ENCODE measurements around the gene TP63. TPM values are rescaled to one million over a fixed set of nuclear protein-coding genes. Genes with fewer than 3 reads are reported as not detected.
"Not testable (repeated sequence)": the region's sequence is repeated elsewhere in the genome, so short reads cannot be mapped to it uniquely, and the experiment has no call there.

TP63 gene
- total RNA-seq, 2 donors from 2014 or later = 0.06 to 0.68 TPM

- not testable (repeated sequence) for ATAC-seq; DNase-seq (ENCODE audit: low spot score in 2 of 2); H3K27ac Mint-ChIP-seq
- peaks cover 13 to 16% of the 10 kb centered on the region in 2 donors for H3K36me3 Mint-ChIP-seq
- peaks cover 23 to 26% of the 10 kb centered on the region in 2 donors for H3K9me3 Mint-ChIP-seq
Measured at GRCh38 chr3:189612641-189613040, 18.5 kb upstream of the TP63 start.

- Mint-ChIP-seq H3K27ac (no peak overlapping the region), H3K36me3 (peaks cover 13 to 16% of the 10 kb centered on the region in 2 donors), H3K9me3 (peaks cover 23 to 26% of the 10 kb centered on the region in 2 donors)
- no peak for DNase-seq (ENCODE audit: low spot score in 2 of 2)
- ATAC-seq = no peak
Measured at GRCh38 chr3:189613122-189613521, 18.1 kb upstream of the TP63 start.

DNA sequence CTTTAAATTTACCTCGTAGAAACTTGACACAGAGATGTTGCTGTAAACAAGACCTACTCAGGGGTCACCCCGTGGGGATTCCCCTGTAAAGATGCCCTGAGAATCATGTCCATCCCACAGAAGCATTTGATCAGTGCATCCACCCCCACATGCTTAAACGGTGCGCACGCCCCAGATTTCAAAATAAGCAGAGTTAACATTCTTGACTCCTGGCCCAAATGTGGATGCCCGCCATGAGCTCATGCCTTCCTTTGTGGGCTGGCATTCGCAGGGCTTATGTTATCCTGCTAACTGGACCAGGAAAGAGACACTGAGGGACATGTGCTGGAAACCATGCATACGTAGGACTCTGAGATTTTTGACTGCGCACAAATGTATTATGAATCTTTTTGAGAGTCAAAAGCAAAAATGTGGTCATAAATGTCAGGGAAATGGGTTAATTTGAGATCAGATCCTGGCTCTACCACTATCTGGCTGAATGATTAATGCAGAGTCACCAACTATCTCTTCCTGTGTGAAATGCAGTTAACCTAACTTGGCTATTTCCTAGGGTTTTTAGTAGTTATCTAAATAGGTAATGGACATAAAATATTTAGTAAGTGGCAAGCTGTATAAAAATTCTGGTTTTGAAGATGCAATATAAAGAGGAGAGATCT, 9.1 kb upstream of the TP63 start:
- Mint-ChIP-seq H3K27ac (no peak overlapping the region), H3K9me3 (peaks cover 0 to 4% of the 10 kb centered on the region in 2 donors), H3K36me3 (no peaks in the 10 kb centered on the region)
- no peak for DNase-seq (ENCODE audit: low spot score in 2 of 2)
- peak; percentile 50 to 66 for ATAC-seq

GRCh38 chr3:189622629-189623028, 8.6 kb upstream of the TP63 start:
- no peak for DNase-seq (ENCODE audit: low spot score in 2 of 2)
- Mint-ChIP-seq H3K27ac (no peak overlapping the region), H3K36me3 (no peaks in the 10 kb centered on the region), H3K9me3 (peaks cover 0 to 4% of the 10 kb centered on the region in 2 donors)
- no peak for ATAC-seq

- ATAC-seq (peak in 1 of 2 donors; percentile 46), DNase-seq (ENCODE audit: low spot score in 2 of 2) (no peak)
- no peak overlapping the region for H3K27ac Mint-ChIP-seq
- H3K9me3 Mint-ChIP-seq = peaks cover 0 to 4% of the 10 kb centered on the region in 2 donors
- H3K36me3 Mint-ChIP-seq = no peaks in the 10 kb centered on the region
Measured at GRCh38 chr3:189624130-189624529, 7.1 kb upstream of the TP63 start.

DNA sequence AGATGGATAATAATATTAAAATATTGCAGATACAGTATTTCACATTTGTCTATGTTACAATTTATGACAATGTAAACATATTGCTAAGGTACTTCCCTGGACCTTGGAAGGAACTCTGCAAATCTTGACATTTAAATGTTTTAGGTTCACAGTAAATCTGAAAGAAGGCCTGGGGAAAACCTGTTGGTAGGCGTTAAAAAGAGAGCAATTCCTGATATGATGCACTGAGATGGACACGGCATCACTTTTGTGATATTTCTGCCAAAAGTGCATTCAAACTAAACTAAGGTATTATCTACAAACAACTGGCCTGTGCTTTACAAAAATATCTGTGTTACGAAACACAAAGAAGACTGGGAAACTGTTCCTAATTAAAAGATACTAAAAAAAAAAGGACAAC, 6.1 kb upstream of the TP63 start:
- Mint-ChIP-seq H3K27ac (no peak overlapping the region), H3K9me3 (no peaks in the 10 kb centered on the region)

GRCh38 chr3:189625572-189625971, 5.6 kb upstream of the TP63 start:
- no peaks in the 10 kb centered on the region for H3K9me3 Mint-ChIP-seq
- ATAC-seq = no peak
- no peak for DNase-seq (ENCODE audit: low spot score in 2 of 2)

More for the DNA sequence above, 6.1 kb upstream of the TP63 start:
- DNase-seq (ENCODE audit: low spot score in 2 of 2) = no peak
- no peak for ATAC-seq
- no peaks in the 10 kb centered on the region for H3K36me3 Mint-ChIP-seq

GRCh38 chr3:189626286-189626685, 4.9 kb upstream of the TP63 start:
- Mint-ChIP-seq H3K36me3 (no peaks in the 10 kb centered on the region), H3K9me3 (no peaks in the 10 kb centered on the region), H3K27ac (no peak overlapping the region)
- peak in 1 of 2 donors; percentile 26 for ATAC-seq
- DNase-seq (ENCODE audit: low spot score in 2 of 2) = no peak

More at GRCh38 chr3:189625572-189625971, 5.6 kb upstream of the TP63 start:
- no peak overlapping the region for H3K27ac Mint-ChIP-seq
- no peaks in the 10 kb centered on the region for H3K36me3 Mint-ChIP-seq

DNA sequence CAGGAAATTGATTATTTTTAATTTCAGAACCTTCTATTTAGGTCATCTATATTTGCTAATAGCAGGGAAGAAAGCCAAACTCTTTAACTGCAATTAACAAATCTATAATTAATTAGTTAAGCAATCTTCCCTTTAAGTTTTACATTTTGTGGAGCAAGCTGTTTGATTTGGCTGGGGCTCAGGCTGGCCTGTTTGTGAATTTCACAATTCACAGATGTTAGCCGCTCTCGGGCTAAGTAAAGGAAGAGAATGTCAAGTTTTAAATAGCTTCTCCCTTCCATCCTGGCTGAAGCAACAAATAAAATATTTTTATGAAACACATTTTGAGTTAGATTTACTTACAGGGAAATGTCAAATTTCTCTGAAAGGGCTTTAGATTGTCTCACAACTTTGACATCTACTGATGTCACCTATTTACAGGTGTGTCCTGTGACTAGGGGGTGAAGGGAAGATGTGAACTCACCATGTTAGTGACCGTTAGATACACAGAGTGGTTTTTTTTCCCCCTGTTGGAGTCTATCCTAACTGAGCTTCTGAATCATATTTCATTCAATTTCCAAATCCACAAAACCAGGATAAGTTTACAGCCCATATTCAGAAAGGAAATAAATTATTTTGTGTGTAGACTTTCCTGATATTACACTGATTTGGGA, 1.3 kb upstream of the TP63 start:
- H3K9me3 Mint-ChIP-seq = no peaks in the 10 kb centered on the region
- DNase-seq (ENCODE audit: low spot score in 2 of 2) = no peak
- no peak overlapping the region for H3K27ac Mint-ChIP-seq
- ATAC-seq = no peak
- H3K36me3 Mint-ChIP-seq = no peaks in the 10 kb centered on the region

DNA sequence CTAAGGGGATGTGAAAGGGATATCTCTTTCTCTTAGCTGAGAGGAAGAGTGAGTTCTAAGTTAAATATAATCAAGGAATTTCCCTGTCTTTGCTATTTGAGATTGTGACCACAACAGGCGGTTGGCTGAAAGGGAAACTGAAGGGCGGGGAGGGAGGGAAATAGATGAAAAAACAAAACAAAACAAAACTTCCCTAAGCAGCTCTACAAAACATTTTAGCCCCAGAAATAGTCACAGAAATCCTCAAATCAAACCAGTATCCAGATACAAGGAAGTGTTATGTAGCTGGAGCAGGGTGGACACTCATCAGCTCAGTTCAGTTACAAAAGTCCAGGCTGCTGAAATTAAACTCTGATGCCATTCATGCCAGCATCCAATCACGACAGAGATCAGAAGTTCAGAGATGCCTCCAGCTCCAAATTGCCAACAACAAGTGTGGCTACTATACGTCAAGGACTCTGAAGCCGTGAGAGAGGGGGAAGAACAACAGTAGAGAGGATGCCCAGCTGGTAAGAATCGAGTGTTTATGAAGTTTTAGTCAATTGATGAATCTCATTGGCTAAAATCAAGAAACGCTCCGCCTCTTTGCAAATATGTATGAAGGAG, 319 bp upstream of the TP63 start:
- no peak for ATAC-seq
- no peaks in the 10 kb centered on the region for H3K9me3 Mint-ChIP-seq
- H3K27ac Mint-ChIP-seq = peak overlapping the region in 1 of 2 donors; percentile 4
- DNase-seq (ENCODE audit: low spot score in 2 of 2) = no peak
- H3K36me3 Mint-ChIP-seq = no peaks in the 10 kb centered on the region

DNA sequence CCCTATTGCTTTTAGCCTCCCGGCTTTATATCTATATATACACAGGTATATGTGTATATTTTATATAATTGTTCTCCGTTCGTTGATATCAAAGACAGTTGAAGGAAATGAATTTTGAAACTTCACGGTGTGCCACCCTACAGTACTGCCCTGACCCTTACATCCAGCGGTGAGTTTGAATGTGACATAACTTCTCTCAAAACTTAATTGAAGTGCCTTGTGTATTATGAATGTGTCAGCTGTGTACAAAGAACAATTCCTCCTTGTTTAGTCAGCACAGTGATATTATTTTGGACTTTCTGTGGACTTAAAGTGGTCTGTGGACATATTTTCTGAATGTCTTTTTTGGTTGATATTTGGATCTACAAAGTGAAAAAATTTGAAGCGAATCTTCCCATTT, 220 bp downstream of the TP63 start:
- DNase-seq (ENCODE audit: low spot score in 2 of 2) (no peak), ATAC-seq (no peak)
- Mint-ChIP-seq H3K9me3 (no peaks in the 10 kb centered on the region), H3K27ac (no peak overlapping the region), H3K36me3 (no peaks in the 10 kb centered on the region)

- Mint-ChIP-seq H3K36me3 (no peaks in the 10 kb centered on the region), H3K27ac (no peak overlapping the region), H3K9me3 (peaks cover 0 to 1% of the 10 kb centered on the region in 2 donors)
- DNase-seq (ENCODE audit: low spot score in 2 of 2) (no peak), ATAC-seq (no peak)
Measured at GRCh38 chr3:189632242-189632641, 1.1 kb downstream of the TP63 start.

GRCh38 chr3:189635339-189635738, 4.2 kb downstream of the TP63 start:
- DNase-seq (ENCODE audit: low spot score in 2 of 2) (no peak), ATAC-seq (no peak)
- H3K9me3 Mint-ChIP-seq = peaks cover 0 to 6% of the 10 kb centered on the region in 2 donors
- H3K36me3 Mint-ChIP-seq = no peaks in the 10 kb centered on the region
- no peak overlapping the region for H3K27ac Mint-ChIP-seq

DNA sequence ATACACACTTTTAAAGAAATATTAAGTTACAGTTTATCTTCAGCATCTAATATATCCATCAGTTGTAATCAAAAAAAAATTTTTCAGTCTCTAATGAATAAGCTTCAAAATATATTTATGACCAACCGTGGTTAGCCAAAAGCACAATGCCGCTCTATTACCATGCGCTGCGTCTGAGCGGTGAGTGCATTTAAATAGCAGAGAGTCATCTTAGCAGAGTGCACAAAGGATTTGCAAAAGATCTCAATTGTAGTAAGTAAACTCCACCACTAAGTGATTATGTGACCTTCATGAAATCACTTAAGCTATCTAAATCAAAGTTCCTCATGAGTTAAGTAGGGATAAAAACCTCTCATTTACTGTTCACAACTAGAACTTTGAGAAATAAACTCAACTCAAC, 4.9 kb downstream of the TP63 start:
- no peak overlapping the region for H3K27ac Mint-ChIP-seq
- no peak for ATAC-seq

DNA sequence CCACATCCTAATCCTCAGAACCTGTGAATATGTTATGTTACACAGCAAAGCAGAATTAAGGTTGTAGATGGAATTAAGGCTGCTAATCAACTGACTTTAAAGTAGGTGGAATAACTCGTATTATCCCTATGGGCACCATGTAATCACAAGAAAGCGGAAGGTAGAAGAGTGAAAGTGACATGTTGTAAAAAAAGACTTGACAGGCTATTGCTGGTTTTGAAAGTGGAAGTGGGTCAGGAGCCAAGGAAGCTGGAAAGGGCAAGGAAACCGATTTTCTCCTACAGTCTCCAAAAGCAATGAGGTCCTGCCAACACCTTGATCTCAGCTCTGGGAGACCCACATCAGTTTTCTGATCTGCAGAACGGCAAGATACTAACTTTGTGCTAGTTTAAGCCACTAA, 6.6 kb downstream of the TP63 start:
- peaks cover 0 to 6% of the 10 kb centered on the region in 2 donors for H3K9me3 Mint-ChIP-seq
- no peak for ATAC-seq
- H3K27ac Mint-ChIP-seq = no peak overlapping the region
- H3K36me3 Mint-ChIP-seq = no peaks in the 10 kb centered on the region
- DNase-seq (ENCODE audit: low spot score in 2 of 2) = no peak

More for the DNA sequence above, 4.9 kb downstream of the TP63 start:
- peaks cover 0 to 6% of the 10 kb centered on the region in 2 donors for H3K9me3 Mint-ChIP-seq
- H3K36me3 Mint-ChIP-seq = no peaks in the 10 kb centered on the region
- no peak for DNase-seq (ENCODE audit: low spot score in 2 of 2)

DNA sequence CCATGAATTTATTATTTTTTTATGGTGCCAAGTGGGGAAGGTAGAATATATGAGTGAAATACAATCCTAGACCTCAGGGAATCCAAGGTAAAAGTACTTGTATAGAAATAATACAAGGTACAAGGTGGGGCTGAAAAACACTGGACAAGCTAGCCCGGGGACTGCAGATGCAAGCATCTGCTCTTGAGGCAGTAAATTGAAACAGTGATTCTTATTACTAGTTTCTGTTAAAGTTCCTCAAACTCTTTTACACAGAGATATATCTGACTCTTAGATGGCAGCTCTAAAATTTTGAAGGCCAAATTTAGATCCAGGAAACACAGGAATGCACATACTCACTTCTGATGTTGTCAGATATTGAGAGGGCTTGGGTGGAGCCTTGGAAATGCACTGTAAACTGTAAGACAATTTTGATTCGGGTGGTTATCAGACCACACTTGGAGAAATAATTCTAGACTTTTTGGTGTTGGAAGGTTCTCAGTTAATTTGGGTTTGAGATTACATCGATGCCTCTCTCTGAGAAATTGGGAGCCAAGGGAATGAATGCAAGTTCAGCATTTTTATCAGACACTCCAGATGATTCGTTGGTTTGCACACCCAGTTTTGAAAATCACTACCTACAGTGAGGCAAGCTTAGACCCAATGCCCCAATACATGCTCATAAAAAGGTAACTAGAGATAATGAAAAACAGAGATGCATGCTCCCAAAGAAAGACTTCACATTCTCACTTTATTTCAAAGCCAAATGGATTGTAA, 7.3 kb downstream of the TP63 start:
- ATAC-seq (no peak), DNase-seq (ENCODE audit: low spot score in 2 of 2) (no peak)
- H3K9me3 Mint-ChIP-seq = peaks cover 0 to 6% of the 10 kb centered on the region in 2 donors
- no peaks in the 10 kb centered on the region for H3K36me3 Mint-ChIP-seq
- no peak overlapping the region for H3K27ac Mint-ChIP-seq

DNA sequence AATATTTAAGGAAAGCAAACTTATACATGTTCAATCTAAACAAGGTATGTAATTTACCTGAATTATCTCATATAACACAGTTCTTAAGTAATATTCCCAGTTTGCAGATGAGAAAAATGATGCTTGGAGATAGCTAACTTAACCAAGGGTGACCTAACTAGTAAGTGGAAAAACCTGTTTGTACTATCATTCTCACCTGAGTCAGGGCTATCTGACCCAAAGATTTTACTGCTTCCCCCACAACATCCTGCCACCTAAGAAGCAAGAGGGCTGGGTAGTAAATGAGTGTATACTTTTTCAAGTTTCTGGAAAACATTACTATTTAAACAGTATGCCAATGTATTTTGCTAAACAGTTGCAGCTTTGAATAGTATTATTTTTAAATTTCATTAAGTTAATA, 10.6 kb downstream of the TP63 start:
- Mint-ChIP-seq H3K9me3 (peaks cover 0 to 6% of the 10 kb centered on the region in 2 donors), H3K27ac (no peak overlapping the region), H3K36me3 (no peaks in the 10 kb centered on the region)
- no peak for DNase-seq (ENCODE audit: low spot score in 2 of 2)
- ATAC-seq = peak in 1 of 2 donors; percentile 63

Measured in activated naive CD4-positive, alpha-beta T cell treated with anti-CD3 and anti-CD28 coated beads, Interleukin-2, amount 50 U/mL, for 72 hours (primary cell).